HepG2 (cell line): Measurements from ENCODE around the gene MRE11. TPM values are rescaled to one million over a fixed set of nuclear protein-coding genes. Genes with fewer than 3 reads are reported as not detected.

Experiments
- ATF7-NPFF ChIP-seq: sonication (generic); formaldehyde crosslinking; IDR thresholded peaks from 2 replicates; pipeline ENCODE4 v1.8.1; 2023; ENCODE audit warnings: mild to moderate bottlenecking, low read depth, missing genetic modification reagents, moderate library complexity
- JDP2 ChIP-seq: sonication (generic); formaldehyde crosslinking; IDR thresholded peaks from 2 replicates; pipeline ENCODE4 v1.8.1; 2022; ENCODE audit warnings: missing genetic modification reagents, borderline replicate concordance
- KDM3A ChIP-seq: IDR thresholded peaks from 2 replicates; pipeline ENCODE4 v1.6.1; 2018; ENCODE audit warnings: low read depth, missing compliant biosample characterization
- MXD4 ChIP-seq: IDR thresholded peaks from 2 replicates; pipeline ENCODE4 v1.6.1; 2016; ENCODE audit warnings: mild to moderate bottlenecking, missing biosample characterization, missing genetic modification reagents
- NFIC ChIP-seq: IDR thresholded peaks from 2 replicates; pipeline ENCODE4 v1.6.1; 2012; ENCODE audit warnings: mild to moderate bottlenecking, low read length, inconsistent platforms
- PHF20 ChIP-seq: sonication (generic); formaldehyde crosslinking; IDR thresholded peaks from 2 replicates; pipeline ENCODE4 v1.5.0; 2020; ENCODE audit warnings: mild to moderate bottlenecking, missing genetic modification reagents
- REPIN1 ChIP-seq: sonication (generic); formaldehyde crosslinking; IDR thresholded peaks from 2 replicates; pipeline ENCODE4 v1.8.0; 2022; ENCODE audit warnings: missing genetic modification reagents, low read depth, mild to moderate bottlenecking, borderline replicate concordance
- SPEN ChIP-seq: sonication (generic); formaldehyde crosslinking; IDR thresholded peaks from 2 replicates; pipeline ENCODE4 v1.5.1; 2020; ENCODE audit warnings: low read depth, mild to moderate bottlenecking, missing genetic modification reagents
- TAF15 ChIP-seq: fragments of 200-400 bp; formaldehyde crosslinking; IDR thresholded peaks from one replicate; pipeline ENCODE4 v1.6.1; 2018; ENCODE audit warnings: mild to moderate bottlenecking, low read depth, low read length; ENCODE audit not compliant: poor library complexity, severe bottlenecking
- ZNF382 ChIP-seq: sonication (generic); formaldehyde crosslinking; IDR thresholded peaks from 2 replicates; pipeline ENCODE4 v1.5.0; 2020; ENCODE audit warnings: missing genetic modification reagents, mild to moderate bottlenecking, borderline replicate concordance
- ZNF563 ChIP-seq: sonication (generic); formaldehyde crosslinking; IDR thresholded peaks from 2 replicates; pipeline ENCODE4 v1.8.0; 2022; ENCODE audit warnings: mild to moderate bottlenecking, moderate library complexity, missing genetic modification reagents
- polyA plus RNA-seq, 8 experiments: library from polyadenylated mRNA; depleted of rRNA in 3 of 8; stranded (reverse) in 7 of 8; unstranded in 1 of 8; fragments of >200 nt; fragmentation: Illumina TruSeq in 4 of 8; extraction: Trizol in 4 of 8; gene quantifications; 2 replicates each; pipeline versions ENCODE4 v1.2.1 to v1.2.3, GENCODE V29; 2011 to 2016; ENCODE audit warnings: low read depth in 4 of 8, missing spikeins in 1 of 8, mixed read lengths in 1 of 8; ENCODE audit not compliant: insufficient read depth in 1 of 8
- total RNA-seq, 5 experiments: library from RNA; depleted of rRNA; stranded (reverse); fragments of >200 nt; fragmentation: Illumina TruSeq; extraction: Trizol; gene quantifications; 2 replicates each; pipeline ENCODE4 v1.2.3, GENCODE V29; 2016; ENCODE audit warnings: low read depth in 1 of 5
- TF ChIP-seq, protein P1 (sequence below): sonication (generic); formaldehyde crosslinking; IDR thresholded peaks from 2 replicates; pipeline ENCODE4 v1.4.0; 2020; ENCODE audit warnings: mild to moderate bottlenecking, missing genetic modification reagents
- TF ChIP-seq, protein P2 (sequence below): sonication (generic); formaldehyde crosslinking; IDR thresholded peaks from 2 replicates; pipeline ENCODE4 v1.5.1; 2020; ENCODE audit warnings: mild to moderate bottlenecking, missing genetic modification reagents, borderline replicate concordance
- TF ChIP-seq, protein P3 (sequence below): sonication (generic); formaldehyde crosslinking; IDR thresholded peaks from 2 replicates; pipeline ENCODE4 v1.4.0; 2020; ENCODE audit warnings: missing genetic modification reagents, mild to moderate bottlenecking, borderline replicate concordance
- TF ChIP-seq, protein P4 (sequence below): sonication (generic); formaldehyde crosslinking; IDR thresholded peaks from 2 replicates; pipeline ENCODE4 v1.4.0; 2020; ENCODE audit warnings: mild to moderate bottlenecking, missing genetic modification reagents
- TF ChIP-seq, protein P5 (sequence below): IDR thresholded peaks from 2 replicates; pipeline ENCODE4 v1.6.1; 2016; ENCODE audit warnings: low read depth

The MRE11 gene
- total and polyA plus RNA-seq, 2 of the 13 experiments (the other 11 are each of a cell fraction or from before 2014, with no cell fraction given): 7.2 to 37.3 TPM

DNA sequence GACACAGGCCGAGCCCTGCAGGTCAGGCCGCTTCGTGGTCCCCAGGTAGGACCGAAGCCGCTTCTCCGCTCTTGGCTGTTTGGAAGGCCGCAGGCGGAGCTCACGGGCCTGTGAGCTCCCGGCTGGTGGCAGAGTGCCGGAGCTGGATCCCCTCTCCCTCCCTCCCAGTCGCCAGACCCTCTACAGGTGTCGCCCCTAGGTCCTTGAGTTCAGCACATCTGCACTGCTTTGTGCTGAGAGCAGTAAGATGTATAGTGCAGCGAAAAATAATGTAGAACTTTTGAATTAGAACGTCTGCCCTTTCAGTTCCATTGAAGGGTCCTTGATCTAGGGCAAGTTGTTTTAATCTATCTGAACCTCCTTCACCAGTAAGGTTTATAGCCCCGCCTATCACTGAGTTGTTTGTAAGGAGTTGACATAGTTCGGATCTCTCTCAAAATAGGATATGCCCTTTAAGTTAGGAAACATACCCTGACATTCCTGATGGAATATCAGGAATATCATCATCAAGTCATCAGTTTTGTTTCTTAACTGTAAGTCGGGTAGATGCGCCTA is 559 bp upstream of the MRE11 start (continued):
- no peak; the same call in 1 of the 2 replicates for TF ChIP-seq SPEN (CRISPR knock-in tag)
- TF ChIP-seq, protein P1, sequence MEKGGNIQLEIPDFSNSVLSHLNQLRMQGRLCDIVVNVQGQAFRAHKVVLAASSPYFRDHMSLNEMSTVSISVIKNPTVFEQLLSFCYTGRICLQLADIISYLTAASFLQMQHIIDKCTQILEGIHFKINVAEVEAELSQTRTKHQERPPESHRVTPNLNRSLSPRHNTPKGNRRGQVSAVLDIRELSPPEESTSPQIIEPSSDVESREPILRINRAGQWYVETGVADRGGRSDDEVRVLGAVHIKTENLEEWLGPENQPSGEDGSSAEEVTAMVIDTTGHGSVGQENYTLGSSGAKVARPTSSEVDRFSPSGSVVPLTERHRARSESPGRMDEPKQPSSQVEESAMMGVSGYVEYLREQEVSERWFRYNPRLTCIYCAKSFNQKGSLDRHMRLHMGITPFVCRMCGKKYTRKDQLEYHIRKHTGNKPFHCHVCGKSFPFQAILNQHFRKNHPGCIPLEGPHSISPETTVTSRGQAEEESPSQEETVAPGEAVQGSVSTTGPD (CRISPR knock-in tag): no peak
- TF ChIP-seq REPIN1: no peak
- TF ChIP-seq TAF15: no peak
- no peak for TF ChIP-seq ZNF382 (CRISPR knock-in tag)
- no peak for TF ChIP-seq ATF7-NPFF (CRISPR knock-in tag)
- TF ChIP-seq JDP2 (CRISPR knock-in tag): no peak
- TF ChIP-seq MXD4 (CRISPR knock-in tag): no peak
- no peak for TF ChIP-seq ZNF563 (CRISPR knock-in tag)
- TF ChIP-seq PHF20 (CRISPR knock-in tag): peak; percentile 17; the same call in 1 of the 2 replicates
- TF ChIP-seq, protein P2, sequence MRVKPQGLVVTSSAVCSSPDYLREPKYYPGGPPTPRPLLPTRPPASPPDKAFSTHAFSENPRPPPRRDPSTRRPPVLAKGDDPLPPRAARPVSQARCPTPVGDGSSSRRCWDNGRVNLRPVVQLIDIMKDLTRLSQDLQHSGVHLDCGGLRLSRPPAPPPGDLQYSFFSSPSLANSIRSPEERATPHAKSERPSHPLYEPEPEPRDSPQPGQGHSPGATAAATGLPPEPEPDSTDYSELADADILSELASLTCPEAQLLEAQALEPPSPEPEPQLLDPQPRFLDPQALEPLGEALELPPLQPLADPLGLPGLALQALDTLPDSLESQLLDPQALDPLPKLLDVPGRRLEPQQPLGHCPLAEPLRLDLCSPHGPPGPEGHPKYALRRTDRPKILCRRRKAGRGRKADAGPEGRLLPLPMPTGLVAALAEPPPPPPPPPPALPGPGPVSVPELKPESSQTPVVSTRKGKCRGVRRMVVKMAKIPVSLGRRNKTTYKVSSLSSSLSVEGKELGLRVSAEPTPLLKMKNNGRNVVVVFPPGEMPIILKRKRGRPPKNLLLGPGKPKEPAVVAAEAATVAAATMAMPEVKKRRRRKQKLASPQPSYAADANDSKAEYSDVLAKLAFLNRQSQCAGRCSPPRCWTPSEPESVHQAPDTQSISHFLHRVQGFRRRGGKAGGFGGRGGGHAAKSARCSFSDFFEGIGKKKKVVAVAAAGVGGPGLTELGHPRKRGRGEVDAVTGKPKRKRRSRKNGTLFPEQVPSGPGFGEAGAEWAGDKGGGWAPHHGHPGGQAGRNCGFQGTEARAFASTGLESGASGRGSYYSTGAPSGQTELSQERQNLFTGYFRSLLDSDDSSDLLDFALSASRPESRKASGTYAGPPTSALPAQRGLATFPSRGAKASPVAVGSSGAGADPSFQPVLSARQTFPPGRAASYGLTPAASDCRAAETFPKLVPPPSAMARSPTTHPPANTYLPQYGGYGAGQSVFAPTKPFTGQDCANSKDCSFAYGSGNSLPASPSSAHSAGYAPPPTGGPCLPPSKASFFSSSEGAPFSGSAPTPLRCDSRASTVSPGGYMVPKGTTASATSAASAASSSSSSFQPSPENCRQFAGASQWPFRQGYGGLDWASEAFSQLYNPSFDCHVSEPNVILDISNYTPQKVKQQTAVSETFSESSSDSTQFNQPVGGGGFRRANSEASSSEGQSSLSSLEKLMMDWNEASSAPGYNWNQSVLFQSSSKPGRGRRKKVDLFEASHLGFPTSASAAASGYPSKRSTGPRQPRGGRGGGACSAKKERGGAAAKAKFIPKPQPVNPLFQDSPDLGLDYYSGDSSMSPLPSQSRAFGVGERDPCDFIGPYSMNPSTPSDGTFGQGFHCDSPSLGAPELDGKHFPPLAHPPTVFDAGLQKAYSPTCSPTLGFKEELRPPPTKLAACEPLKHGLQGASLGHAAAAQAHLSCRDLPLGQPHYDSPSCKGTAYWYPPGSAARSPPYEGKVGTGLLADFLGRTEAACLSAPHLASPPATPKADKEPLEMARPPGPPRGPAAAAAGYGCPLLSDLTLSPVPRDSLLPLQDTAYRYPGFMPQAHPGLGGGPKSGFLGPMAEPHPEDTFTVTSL (CRISPR knock-in tag): no peak
- TF ChIP-seq, protein P3, sequence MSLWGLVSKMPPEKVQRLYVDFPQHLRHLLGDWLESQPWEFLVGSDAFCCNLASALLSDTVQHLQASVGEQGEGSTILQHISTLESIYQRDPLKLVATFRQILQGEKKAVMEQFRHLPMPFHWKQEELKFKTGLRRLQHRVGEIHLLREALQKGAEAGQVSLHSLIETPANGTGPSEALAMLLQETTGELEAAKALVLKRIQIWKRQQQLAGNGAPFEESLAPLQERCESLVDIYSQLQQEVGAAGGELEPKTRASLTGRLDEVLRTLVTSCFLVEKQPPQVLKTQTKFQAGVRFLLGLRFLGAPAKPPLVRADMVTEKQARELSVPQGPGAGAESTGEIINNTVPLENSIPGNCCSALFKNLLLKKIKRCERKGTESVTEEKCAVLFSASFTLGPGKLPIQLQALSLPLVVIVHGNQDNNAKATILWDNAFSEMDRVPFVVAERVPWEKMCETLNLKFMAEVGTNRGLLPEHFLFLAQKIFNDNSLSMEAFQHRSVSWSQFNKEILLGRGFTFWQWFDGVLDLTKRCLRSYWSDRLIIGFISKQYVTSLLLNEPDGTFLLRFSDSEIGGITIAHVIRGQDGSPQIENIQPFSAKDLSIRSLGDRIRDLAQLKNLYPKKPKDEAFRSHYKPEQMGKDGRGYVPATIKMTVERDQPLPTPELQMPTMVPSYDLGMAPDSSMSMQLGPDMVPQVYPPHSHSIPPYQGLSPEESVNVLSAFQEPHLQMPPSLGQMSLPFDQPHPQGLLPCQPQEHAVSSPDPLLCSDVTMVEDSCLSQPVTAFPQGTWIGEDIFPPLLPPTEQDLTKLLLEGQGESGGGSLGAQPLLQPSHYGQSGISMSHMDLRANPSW (CRISPR knock-in tag): no peak
- TF ChIP-seq, protein P4, sequence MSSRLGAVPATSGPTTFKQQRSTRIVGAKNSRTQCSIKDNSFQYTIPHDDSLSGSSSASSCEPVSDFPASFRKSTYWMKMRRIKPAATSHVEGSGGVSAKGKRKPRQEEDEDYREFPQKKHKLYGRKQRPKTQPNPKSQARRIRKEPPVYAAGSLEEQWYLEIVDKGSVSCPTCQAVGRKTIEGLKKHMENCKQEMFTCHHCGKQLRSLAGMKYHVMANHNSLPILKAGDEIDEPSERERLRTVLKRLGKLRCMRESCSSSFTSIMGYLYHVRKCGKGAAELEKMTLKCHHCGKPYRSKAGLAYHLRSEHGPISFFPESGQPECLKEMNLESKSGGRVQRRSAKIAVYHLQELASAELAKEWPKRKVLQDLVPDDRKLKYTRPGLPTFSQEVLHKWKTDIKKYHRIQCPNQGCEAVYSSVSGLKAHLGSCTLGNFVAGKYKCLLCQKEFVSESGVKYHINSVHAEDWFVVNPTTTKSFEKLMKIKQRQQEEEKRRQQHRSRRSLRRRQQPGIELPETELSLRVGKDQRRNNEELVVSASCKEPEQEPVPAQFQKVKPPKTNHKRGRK (CRISPR knock-in tag): no peak
- TF ChIP-seq KDM3A (CRISPR knock-in tag): no peak
- no peak for TF ChIP-seq NFIC
- TF ChIP-seq, protein P5, sequence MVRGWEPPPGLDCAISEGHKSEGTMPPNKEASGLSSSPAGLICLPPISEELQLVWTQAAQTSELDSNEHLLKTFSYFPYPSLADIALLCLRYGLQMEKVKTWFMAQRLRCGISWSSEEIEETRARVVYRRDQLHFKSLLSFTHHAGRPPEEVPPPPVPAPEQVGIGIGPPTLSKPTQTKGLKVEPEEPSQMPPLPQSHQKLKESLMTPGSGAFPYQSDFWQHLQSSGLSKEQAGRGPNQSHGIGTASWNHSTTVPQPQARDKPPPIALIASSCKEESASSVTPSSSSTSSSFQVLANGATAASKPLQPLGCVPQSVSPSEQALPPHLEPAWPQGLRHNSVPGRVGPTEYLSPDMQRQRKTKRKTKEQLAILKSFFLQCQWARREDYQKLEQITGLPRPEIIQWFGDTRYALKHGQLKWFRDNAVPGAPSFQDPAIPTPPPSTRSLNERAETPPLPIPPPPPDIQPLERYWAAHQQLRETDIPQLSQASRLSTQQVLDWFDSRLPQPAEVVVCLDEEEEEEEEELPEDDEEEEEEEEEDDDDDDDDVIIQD (CRISPR knock-in tag): no peak
